ENCODE measurements around the gene CRISPLD2. TPM values are rescaled to one million over a fixed set of nuclear protein-coding genes. Genes with fewer than 3 reads are reported as not detected.
"Not testable (repeated sequence)": the region's sequence is repeated elsewhere in the genome, so short reads cannot be mapped to it uniquely, and the experiment has no call there.

Gene CRISPLD2
- total RNA-seq, 4 donors from 2014 or later = 54.9 to 109 (median 63.4) TPM

GRCh38 chr16:84830765-84831384 lies 11.1 kb downstream of the CRISPLD2 start:
- H3K4me1 ChIP-seq = peaks cover 74% of the 10 kb centered on the region
- H3K27me3 ChIP-seq = no peaks in the 10 kb centered on the region
- 90% methylated on average over 13 of the region's 13 CpGs for WGBS
- H3K36me3 ChIP-seq = no peaks in the 10 kb centered on the region
- no peak overlapping the region for H3K4me3 ChIP-seq
- no peak for TF ChIP-seq POLR2AphosphoS5 (IDR thresholded peaks at IDR 0.05)
- TF ChIP-seq CTCF (IDR thresholded peaks at IDR 0.05) = no peak
- no peak for TF ChIP-seq POLR2A (IDR thresholded peaks at IDR 0.05)
- TF ChIP-seq EP300 (IDR thresholded peaks at IDR 0.05) = no peak
- H3K9me3 ChIP-seq = no peaks in the 10 kb centered on the region
- peak overlapping the region; percentile 10 for H3K27ac ChIP-seq
- DNase-seq (ENCODE audit: low spot score in 2 of 2) = no peak

GRCh38 chr16:84831728-84832127 lies 11.9 kb downstream of the CRISPLD2 start:
- 90% methylated on average over 10 of the region's 10 CpGs for WGBS
- H3K27me3 ChIP-seq; H3K9me3 ChIP-seq; H3K36me3 ChIP-seq; DNase-seq (ENCODE audit: low spot score in 2 of 2); H3K4me3 ChIP-seq: not testable (repeated sequence)
- Histone ChIP-seq H3K27ac (peak overlapping the region; percentile 77), H3K4me1 (peaks cover 74% of the 10 kb centered on the region)

- TF ChIP-seq POLR2A (IDR thresholded peaks at IDR 0.05) (peak in 1 of 2 donors; percentile 17), POLR2AphosphoS5 (IDR thresholded peaks at IDR 0.05) (peak; percentile 24 to 97 (median 88)), CTCF (IDR thresholded peaks at IDR 0.05) (no peak), EP300 (IDR thresholded peaks at IDR 0.05) (peak; percentile 100)
- Histone ChIP-seq H3K9me3 (no peaks in the 10 kb centered on the region), H3K27me3 (no peaks in the 10 kb centered on the region), H3K4me3 (no peak overlapping the region), H3K4me1 (peaks cover 77% of the 10 kb centered on the region), H3K27ac (peak overlapping the region; percentile 77), H3K36me3 (no peaks in the 10 kb centered on the region)
- DNase-seq (ENCODE audit: low spot score in 2 of 2) = peak; percentile 93 to 95
- WGBS = 72% methylated on average over 14 of the region's 20 CpGs
Observed at GRCh38 chr16:84832488-84833143, 12.8 kb downstream of the CRISPLD2 start.

GRCh38 chr16:84833144-84833500 lies 13.3 kb downstream of the CRISPLD2 start:
- H3K4me3 ChIP-seq = no peak overlapping the region
- H3K27me3 ChIP-seq = no peaks in the 10 kb centered on the region
- WGBS = 95% methylated on average over 9 of the region's 11 CpGs
- peaks cover 78% of the 10 kb centered on the region for H3K4me1 ChIP-seq
- no peaks in the 10 kb centered on the region for H3K36me3 ChIP-seq
- DNase-seq (ENCODE audit: low spot score in 2 of 2) = no peak
- TF ChIP-seq POLR2AphosphoS5 (IDR thresholded peaks at IDR 0.05) (no peak), EP300 (IDR thresholded peaks at IDR 0.05) (no peak)
- peak overlapping the region; percentile 75 for H3K27ac ChIP-seq
- H3K9me3 ChIP-seq = no peaks in the 10 kb centered on the region

- WGBS = 85% methylated on average over 33 of the region's 34 CpGs
- Histone ChIP-seq H3K27me3 (no peaks in the 10 kb centered on the region), H3K36me3 (peaks cover 5% of the 10 kb centered on the region), H3K27ac (peak overlapping the region; percentile 75), H3K4me1 (peaks cover 79% of the 10 kb centered on the region), H3K4me3 (no peak overlapping the region), H3K9me3 (no peaks in the 10 kb centered on the region)
- TF ChIP-seq EP300 (IDR thresholded peaks at IDR 0.05) (no peak), POLR2A (IDR thresholded peaks at IDR 0.05) (no peak), POLR2AphosphoS5 (IDR thresholded peaks at IDR 0.05) (no peak), CTCF (IDR thresholded peaks at IDR 0.05) (no peak)
- no peak for DNase-seq (ENCODE audit: low spot score in 2 of 2)
Observed at GRCh38 chr16:84833542-84834402, 14.0 kb downstream of the CRISPLD2 start.

- Histone ChIP-seq H3K27ac (peak overlapping the region; percentile 75), H3K27me3 (no peaks in the 10 kb centered on the region), H3K9me3 (no peaks in the 10 kb centered on the region), H3K4me1 (peaks cover 81% of the 10 kb centered on the region), H3K4me3 (no peak overlapping the region), H3K36me3 (peaks cover 5% of the 10 kb centered on the region)
- no peak for DNase-seq (ENCODE audit: low spot score in 2 of 2)
- WGBS = 63% methylated on average over 6 of the region's 6 CpGs
- TF ChIP-seq EP300 (IDR thresholded peaks at IDR 0.05) (no peak), POLR2AphosphoS5 (IDR thresholded peaks at IDR 0.05) (no peak), CTCF (IDR thresholded peaks at IDR 0.05) (no peak), POLR2A (IDR thresholded peaks at IDR 0.05) (no peak)
Observed at GRCh38 chr16:84834403-84834772, 14.6 kb downstream of the CRISPLD2 start.

Measured in suprapubic skin (tissue), 4 donors.